MM.1S (cell line): ENCODE measurements around the gene MAEL.

Source experiments
- DNase-seq: peaks from one replicate; pipeline ENCODE4 v3.0.0-alpha.2; 2015
- H2AFZ ChIP-seq: fragments of 300-600 bp; sonication (generic); 2 replicates; pipeline ENCODE4 v1.6.0; 2016; ENCODE audit warnings: antibody characterized with exemption, low read length
- H3F3A ChIP-seq: fragments of 300-600 bp; sonication (generic); 2 replicates; pipeline ENCODE4 v1.6.1; 2016; ENCODE audit warnings: mild to moderate bottlenecking, antibody characterized with exemption, low read length, moderate library complexity, mixed read lengths; ENCODE audit not compliant: insufficient read depth
- H3K27ac ChIP-seq: fragments of 300-600 bp; sonication (generic); 2 replicates; pipeline ENCODE4 v1.5.1; 2016; ENCODE audit warnings: mild to moderate bottlenecking, low read length
- H3K27me3 ChIP-seq: fragments of 300-600 bp; sonication (generic); replicated peaks from 2 replicates; pipeline ENCODE4 v1.6.0; 2016; ENCODE audit warnings: low read length; ENCODE audit not compliant: insufficient read depth
- H3K36me3 ChIP-seq: fragments of 300-600 bp; sonication (generic); replicated peaks from 2 replicates; pipeline ENCODE4 v1.6.1; 2016; ENCODE audit warnings: mild to moderate bottlenecking, low read length, mixed read lengths; ENCODE audit not compliant: insufficient read depth
- H3K4me1 ChIP-seq: fragments of 300-600 bp; sonication (generic); 2 replicates; pipeline ENCODE4 v1.6.1; 2016; ENCODE audit warnings: low read length, mixed read lengths
- H3K4me2 ChIP-seq: fragments of 300-600 bp; sonication (generic); 2 replicates; pipeline ENCODE4 v1.6.0; 2016; ENCODE audit warnings: low read depth, low read length
- H3K4me3 ChIP-seq: fragments of 300-600 bp; sonication (generic); 2 replicates; pipeline ENCODE4 v1.5.1; 2016; ENCODE audit warnings: low read length, mixed read lengths
- H3K79me2 ChIP-seq: fragments of 300-600 bp; sonication (generic); 2 replicates; pipeline ENCODE4 v1.6.1; 2016; ENCODE audit warnings: mixed run types, low read length, mixed read lengths
- H3K9ac ChIP-seq: fragments of 300-600 bp; sonication (generic); 2 replicates; pipeline ENCODE4 v1.6.1; 2016; ENCODE audit warnings: low read length, mixed read lengths
- H3K9me2 ChIP-seq: fragments of 300-600 bp; sonication (generic); replicated peaks from 2 replicates; pipeline ENCODE4 v1.6.1; 2016; ENCODE audit warnings: mild to moderate bottlenecking, low read length, mixed read lengths; ENCODE audit not compliant: insufficient read depth
- H3K9me3 ChIP-seq: fragments of 300-600 bp; sonication (generic); replicated peaks from 2 replicates; pipeline ENCODE4 v1.6.1; 2016; ENCODE audit warnings: mild to moderate bottlenecking, low read length, mixed read lengths; ENCODE audit not compliant: insufficient read depth
- H4K20me1 ChIP-seq: fragments of 300-600 bp; sonication (generic); 2 replicates; pipeline ENCODE4 v1.6.1; 2016; ENCODE audit warnings: mild to moderate bottlenecking, low read length, moderate library complexity, mixed read lengths; ENCODE audit not compliant: insufficient read depth
- CTCF ChIP-seq: fragments of 300-600 bp; sonication (generic); IDR thresholded peaks from 2 replicates; pipeline ENCODE4 v1.5.1; 2016; ENCODE audit warnings: antibody characterized with exemption, low read length, mixed read lengths
- EZH2 ChIP-seq: fragments of 300-600 bp; sonication (generic); optimal IDR thresholded peaks from 2 replicates; pipeline ENCODE3; 2017; ENCODE audit warnings: low read depth, mild to moderate bottlenecking, antibody characterized with exemption, low read length, mixed read lengths
- EZH2phosphoT487 ChIP-seq: fragments of 300-600 bp; sonication (generic); IDR thresholded peaks from 2 replicates; pipeline ENCODE4 v1.6.1; 2018; ENCODE audit warnings: antibody characterized with exemption, low read length

Gene MAEL

GRCh38 chr1:167068761-167069160 is 79.7 kb downstream of the MAEL start:
- H3K27ac ChIP-seq, result no peak overlapping the region
- no peaks in the 10 kb centered on the region for H3K79me2 ChIP-seq
- no peak overlapping the region for H3K9ac ChIP-seq
- TF ChIP-seq CTCF, result no peak
- TF ChIP-seq EZH2phosphoT487, result no peak
- no peak for TF ChIP-seq EZH2
- H3K4me3 ChIP-seq, result no peak overlapping the region
- H3K4me1 ChIP-seq, result no peaks in the 10 kb centered on the region; the same call in 1 of the 2 replicates
- no peaks in the 10 kb centered on the region for H4K20me1 ChIP-seq
- H3K9me2 ChIP-seq, result no peaks in the 10 kb centered on the region
- H2AFZ ChIP-seq, result no peak overlapping the region
- H3K36me3 ChIP-seq, result no peaks in the 10 kb centered on the region
- H3K27me3 ChIP-seq, result no peaks in the 10 kb centered on the region
- no peak for DNase-seq
- no peak overlapping the region for H3K4me2 ChIP-seq
- no peaks in the 10 kb centered on the region for H3K9me3 ChIP-seq
- no peaks in the 10 kb centered on the region for H3F3A ChIP-seq

- no peaks in the 10 kb centered on the region for H3K36me3 ChIP-seq
- no peaks in the 10 kb centered on the region for H3K79me2 ChIP-seq
- H3K27ac ChIP-seq, result no peak overlapping the region
- H3K9me2 ChIP-seq, result no peaks in the 10 kb centered on the region
- no peak overlapping the region for H3K4me2 ChIP-seq
- TF ChIP-seq EZH2 (no peak), EZH2phosphoT487 (no peak), CTCF (no peak)
- H3K4me1 ChIP-seq, result no peaks in the 10 kb centered on the region; the same call in 1 of the 2 replicates
- no peak overlapping the region for H3K4me3 ChIP-seq
- no peak for DNase-seq
- H3K9ac ChIP-seq, result no peak overlapping the region
- no peak overlapping the region for H2AFZ ChIP-seq
- H3K27me3 ChIP-seq, result no peaks in the 10 kb centered on the region
- no peaks in the 10 kb centered on the region for H3F3A ChIP-seq
- no peaks in the 10 kb centered on the region for H4K20me1 ChIP-seq
- no peaks in the 10 kb centered on the region for H3K9me3 ChIP-seq
Observed at GRCh38 chr1:167071286-167071685, 82.2 kb downstream of the MAEL start.
